Neutrophil (primary cell): Measurements from ENCODE around the gene KRT33B.

ENCODE experiments used
- H3K27ac ChIP-seq: fragments of 200-600 bp; sonication (generic); 2 replicates; pipeline ENCODE4 v1.5.1; 2016; ENCODE audit warnings: mild to moderate bottlenecking, moderate library complexity
- H3K27me3 ChIP-seq: fragments of 200-600 bp; sonication (generic); 2 replicates; pipeline ENCODE4 v1.6.0; 2016; ENCODE audit warnings: mild to moderate bottlenecking
- H3K36me3 ChIP-seq: fragments of 200-600 bp; sonication (generic); 2 replicates; pipeline ENCODE4 v1.5.1; 2017
- H3K4me1 ChIP-seq, 2 experiments: fragments of 200-600 bp in 1 of 2; sonication (generic) in 1 of 2; 1 replicate in 1 of 2; 2 replicates in 1 of 2; pipeline versions ENCODE4 v1.5.1 to v1.6.1; 2013 to 2016; ENCODE audit warnings: low read depth in 1 of 2, low read length in 1 of 2, mild to moderate bottlenecking in 1 of 2, moderate library complexity in 1 of 2; ENCODE audit not compliant: control insufficient read depth in 1 of 2, insufficient read depth in 1 of 2
- H3K4me3 ChIP-seq, 2 experiments: fragments of 200-600 bp in 1 of 2; sonication (generic) in 1 of 2; 1 replicate in 1 of 2; 2 replicates in 1 of 2; pipeline ENCODE4 v1.5.1; 2013 to 2016; ENCODE audit warnings: low read depth in 1 of 2, low read length in 1 of 2, mild to moderate bottlenecking in 1 of 2, moderate library complexity in 1 of 2
- H3K9me3 ChIP-seq: fragments of 200-600 bp; sonication (generic); 2 replicates; pipeline ENCODE4 v1.5.1; 2016
- CTCF ChIP-seq: fragments of 200-600 bp; sonication (generic); IDR thresholded peaks from 2 replicates; pipeline ENCODE4 v1.5.1; 2016; ENCODE audit warnings: antibody characterized with exemption

The KRT33B gene

GRCh38 chr17:41369713-41370112 lies at the start of gene KRT33B:
TSS of gene KRT33B (minus strand) at chr17:41369813. CDS start at chr17:41369750, 63 bp downstream.
- Histone ChIP-seq H3K36me3 (no peaks in the 10 kb centered on the region), H3K4me1 (no peaks in the 10 kb centered on the region), H3K4me3 (no peak within 1 kb of the TSS), H3K9me3 (no peaks in the 10 kb centered on the region), H3K27me3 (peaks cover 72% of the 10 kb centered on the region), H3K27ac (no peak within 1 kb of the TSS)
- TF ChIP-seq CTCF = no peak

- Histone ChIP-seq H3K27me3 (peaks cover 16% of the 10 kb centered on the region), H3K27ac (no peak overlapping the region), H3K9me3 (no peaks in the 10 kb centered on the region), H3K4me1 (no peaks in the 10 kb centered on the region), H3K36me3 (no peaks in the 10 kb centered on the region), H3K4me3 (no peak overlapping the region)
- TF ChIP-seq CTCF = no peak
Measured at GRCh38 chr17:41418116-41418860, 48.7 kb upstream of the KRT33B start.

- Histone ChIP-seq H3K4me1 (no peaks in the 10 kb centered on the region), H3K27me3 (peaks cover 20% of the 10 kb centered on the region), H3K9me3 (no peaks in the 10 kb centered on the region), H3K27ac (no peak overlapping the region), H3K4me3 (no peak overlapping the region), H3K36me3 (no peaks in the 10 kb centered on the region)
- no peak for TF ChIP-seq CTCF
Measured at GRCh38 chr17:41417576-41418015, 48.0 kb upstream of the KRT33B start.

- TF ChIP-seq CTCF = no peak
- no peak overlapping the region for H3K27ac ChIP-seq
- H3K36me3 ChIP-seq = no peaks in the 10 kb centered on the region
- no peaks in the 10 kb centered on the region for H3K4me1 ChIP-seq
- no peak overlapping the region for H3K4me3 ChIP-seq
- peaks cover 19% of the 10 kb centered on the region for H3K27me3 ChIP-seq
- no peaks in the 10 kb centered on the region for H3K9me3 ChIP-seq
Measured at GRCh38 chr17:41417127-41417526, 47.5 kb upstream of the KRT33B start.

- Histone ChIP-seq H3K4me3 (no peak overlapping the region), H3K4me1 (no peaks in the 10 kb centered on the region), H3K27ac (no peak overlapping the region), H3K9me3 (no peaks in the 10 kb centered on the region), H3K27me3 (peaks cover 17% of the 10 kb centered on the region), H3K36me3 (no peaks in the 10 kb centered on the region)
- TF ChIP-seq CTCF = no peak
Measured at GRCh38 chr17:41416479-41416878, 46.9 kb upstream of the KRT33B start.
